Effector memory CD4-positive, alpha-beta T cell (primary cell): ENCODE data around the gene ANKRD13B.

ENCODE experiments used
- DNase-seq, 3 donors: peaks; one replicate each; pipeline ENCODE4 v3.0.0-alpha.2; 2020
- H3K27ac ChIP-seq: 2 replicates; pipeline ENCODE4 v1.7.0; 2013; ENCODE audit warnings: mild to moderate bottlenecking, low read length, moderate library complexity; ENCODE audit not compliant: insufficient read depth, poor library complexity, severe bottlenecking
- H3K27me3 ChIP-seq: replicated peaks from 2 replicates; pipeline ENCODE4 v1.7.0; 2013; ENCODE audit warnings: mild to moderate bottlenecking, low read length; ENCODE audit not compliant: insufficient read depth, control insufficient read depth, poor library complexity, severe bottlenecking
- H3K36me3 ChIP-seq: 2 replicates; pipeline ENCODE4 v1.7.0; 2013; ENCODE audit warnings: mild to moderate bottlenecking, low read length, moderate library complexity; ENCODE audit not compliant: control insufficient read depth, insufficient read depth
- H3K4me1 ChIP-seq: 2 replicates; pipeline ENCODE4 v1.7.0; 2013; ENCODE audit warnings: low read length, mild to moderate bottlenecking; ENCODE audit not compliant: control insufficient read depth, insufficient read depth, poor library complexity, severe bottlenecking
- H3K4me3 ChIP-seq: 2 replicates; pipeline ENCODE4 v1.7.0; 2013; ENCODE audit warnings: low read length, low read depth, mild to moderate bottlenecking; ENCODE audit not compliant: insufficient read depth, poor library complexity, severe bottlenecking
- H3K9me3 ChIP-seq: 2 replicates; pipeline ENCODE4 v1.7.0; 2013; ENCODE audit warnings: mild to moderate bottlenecking, low read length, moderate library complexity; ENCODE audit not compliant: control insufficient read depth

Gene ANKRD13B

GRCh38 chr17:29582254-29582765 is 10.6 kb upstream of the ANKRD13B start:
- Histone ChIP-seq H3K27ac (no peak overlapping the region), H3K4me1 (peaks cover 27% of the 10 kb centered on the region), H3K9me3 (no peaks in the 10 kb centered on the region), H3K27me3 (no peaks in the 10 kb centered on the region), H3K4me3 (no peak overlapping the region), H3K36me3 (peaks cover 28% of the 10 kb centered on the region)
- DNase-seq = no peak

GRCh38 chr17:29582772-29583171 is 10.2 kb upstream of the ANKRD13B start:
- H3K9me3 ChIP-seq = no peaks in the 10 kb centered on the region
- no peaks in the 10 kb centered on the region for H3K27me3 ChIP-seq
- no peak for DNase-seq
- peaks cover 31% of the 10 kb centered on the region for H3K4me1 ChIP-seq
- peaks cover 23% of the 10 kb centered on the region for H3K36me3 ChIP-seq
- H3K27ac ChIP-seq = no peak overlapping the region
- H3K4me3 ChIP-seq = no peak overlapping the region

GRCh38 chr17:29583324-29584248 is 9.3 kb upstream of the ANKRD13B start:
- no peak for DNase-seq
- H3K27me3 ChIP-seq = no peaks in the 10 kb centered on the region
- H3K36me3 ChIP-seq = peaks cover 16% of the 10 kb centered on the region
- peaks cover 39% of the 10 kb centered on the region for H3K4me1 ChIP-seq
- H3K27ac ChIP-seq = no peak overlapping the region
- H3K9me3 ChIP-seq = no peaks in the 10 kb centered on the region
- no peak overlapping the region for H3K4me3 ChIP-seq

- H3K27me3 ChIP-seq = no peaks in the 10 kb centered on the region
- H3K36me3 ChIP-seq = peaks cover 13% of the 10 kb centered on the region
- no peaks in the 10 kb centered on the region for H3K9me3 ChIP-seq
- no peak overlapping the region for H3K4me3 ChIP-seq
- peaks cover 41% of the 10 kb centered on the region for H3K4me1 ChIP-seq
- H3K27ac ChIP-seq = peak overlapping the region; percentile 45
- DNase-seq = no peak
Observed at GRCh38 chr17:29584452-29585079, 8.4 kb upstream of the ANKRD13B start.

GRCh38 chr17:29585080-29585751 is 7.7 kb upstream of the ANKRD13B start:
- Histone ChIP-seq H3K27ac (peak overlapping the region; percentile 45), H3K36me3 (peaks cover 13% of the 10 kb centered on the region), H3K9me3 (no peaks in the 10 kb centered on the region), H3K27me3 (no peaks in the 10 kb centered on the region), H3K4me1 (peaks cover 45% of the 10 kb centered on the region), H3K4me3 (no peak overlapping the region)
- DNase-seq = peak in 2 of 3 donors; percentile 15 to 26

GRCh38 chr17:29586676-29587469 is 6.1 kb upstream of the ANKRD13B start:
- no peak for DNase-seq
- Histone ChIP-seq H3K27me3 (no peaks in the 10 kb centered on the region), H3K36me3 (peaks cover 13% of the 10 kb centered on the region), H3K4me3 (no peak overlapping the region), H3K9me3 (no peaks in the 10 kb centered on the region), H3K27ac (no peak overlapping the region), H3K4me1 (peaks cover 57% of the 10 kb centered on the region)

- peaks cover 64% of the 10 kb centered on the region for H3K4me1 ChIP-seq
- H3K4me3 ChIP-seq = no peak overlapping the region
- no peak overlapping the region for H3K27ac ChIP-seq
- no peak for DNase-seq
- no peaks in the 10 kb centered on the region for H3K9me3 ChIP-seq
- H3K27me3 ChIP-seq = no peaks in the 10 kb centered on the region
- H3K36me3 ChIP-seq = peaks cover 6% of the 10 kb centered on the region
Observed at GRCh38 chr17:29587591-29587990, 5.3 kb upstream of the ANKRD13B start.

GRCh38 chr17:29588017-29588561 is 4.8 kb upstream of the ANKRD13B start:
- H3K4me1 ChIP-seq = peaks cover 66% of the 10 kb centered on the region
- peak overlapping the region; percentile 78 for H3K4me3 ChIP-seq
- H3K9me3 ChIP-seq = no peaks in the 10 kb centered on the region
- H3K27ac ChIP-seq = peak overlapping the region; percentile 63
- no peaks in the 10 kb centered on the region for H3K27me3 ChIP-seq
- peaks cover 1% of the 10 kb centered on the region for H3K36me3 ChIP-seq
- no peak for DNase-seq
